Stimulated activated memory B cell treated with anti-CD40 and anti-IgM and Interleukin-4, amounts not matched to agents 10 μg/mL and 1 μg/mL and 100 μg/mL, for 72 hours (primary cell): Measurements from ENCODE around the gene CDKAL1.

Experiments used
- ATAC-seq: fragments of 150-1000 bp; cut with Tn5 transposase; 2 replicates; pipeline ENCODE4 v1.10.0; 2021
- H3K27ac Mint-ChIP-seq: one replicate; pipeline ENCODE4 v1.8.0; 2022; ENCODE audit warnings: mild to moderate bottlenecking, mixed read lengths
- H3K27me3 Mint-ChIP-seq: one replicate; pipeline ENCODE4 v1.8.0; 2022; ENCODE audit warnings: mixed read lengths
- H3K36me3 Mint-ChIP-seq: one replicate; pipeline ENCODE4 v1.8.0; 2022; ENCODE audit warnings: mixed read lengths
- H3K4me1 Mint-ChIP-seq: one replicate; pipeline ENCODE4 v1.8.0; 2022; ENCODE audit warnings: mixed read lengths
- H3K4me3 Mint-ChIP-seq: one replicate; pipeline ENCODE4 v1.8.0; 2022; ENCODE audit warnings: mild to moderate bottlenecking, moderate library complexity, mixed read lengths
- H3K9me3 Mint-ChIP-seq: one replicate; pipeline ENCODE4 v1.8.0; 2022; ENCODE audit warnings: mixed read lengths

The CDKAL1 gene

GRCh38 chr6:20800229-20800628, 266.0 kb downstream of the CDKAL1 start:
- no peak overlapping the region for H3K27ac Mint-ChIP-seq
- peaks cover 16% of the 10 kb centered on the region for H3K9me3 Mint-ChIP-seq
- ATAC-seq = no peak
- H3K4me1 Mint-ChIP-seq = no peaks in the 10 kb centered on the region
- peaks cover 54% of the 10 kb centered on the region for H3K36me3 Mint-ChIP-seq
- no peak overlapping the region for H3K4me3 Mint-ChIP-seq
- no peaks in the 10 kb centered on the region for H3K27me3 Mint-ChIP-seq

GRCh38 chr6:20800653-20801052, 266.4 kb downstream of the CDKAL1 start:
- H3K27me3 Mint-ChIP-seq = no peaks in the 10 kb centered on the region
- peaks cover 57% of the 10 kb centered on the region for H3K36me3 Mint-ChIP-seq
- peaks cover 17% of the 10 kb centered on the region for H3K9me3 Mint-ChIP-seq
- no peak overlapping the region for H3K4me3 Mint-ChIP-seq
- no peaks in the 10 kb centered on the region for H3K4me1 Mint-ChIP-seq
- H3K27ac Mint-ChIP-seq = no peak overlapping the region
- no peak for ATAC-seq

GRCh38 chr6:20801595-20801994, 267.3 kb downstream of the CDKAL1 start:
- no peak for ATAC-seq
- H3K4me1 Mint-ChIP-seq = no peaks in the 10 kb centered on the region
- H3K27me3 Mint-ChIP-seq = no peaks in the 10 kb centered on the region
- peaks cover 57% of the 10 kb centered on the region for H3K36me3 Mint-ChIP-seq
- peaks cover 24% of the 10 kb centered on the region for H3K9me3 Mint-ChIP-seq
- no peak overlapping the region for H3K27ac Mint-ChIP-seq
- no peak overlapping the region for H3K4me3 Mint-ChIP-seq

GRCh38 chr6:20802596-20802995, 268.3 kb downstream of the CDKAL1 start:
- peaks cover 50% of the 10 kb centered on the region for H3K36me3 Mint-ChIP-seq
- H3K4me1 Mint-ChIP-seq = no peaks in the 10 kb centered on the region
- H3K27ac Mint-ChIP-seq = no peak overlapping the region
- ATAC-seq = no peak
- no peaks in the 10 kb centered on the region for H3K27me3 Mint-ChIP-seq
- peaks cover 23% of the 10 kb centered on the region for H3K9me3 Mint-ChIP-seq
- H3K4me3 Mint-ChIP-seq = no peak overlapping the region

- Mint-ChIP-seq H3K9me3 (peaks cover 19% of the 10 kb centered on the region), H3K36me3 (peaks cover 51% of the 10 kb centered on the region), H3K4me3 (no peak overlapping the region), H3K4me1 (no peaks in the 10 kb centered on the region), H3K27ac (no peak overlapping the region), H3K27me3 (no peaks in the 10 kb centered on the region)
- ATAC-seq = no peak
Measured at GRCh38 chr6:20805021-20805420, 270.8 kb downstream of the CDKAL1 start.

- Mint-ChIP-seq H3K9me3 (peaks cover 19% of the 10 kb centered on the region), H3K36me3 (peaks cover 59% of the 10 kb centered on the region), H3K27me3 (no peaks in the 10 kb centered on the region), H3K4me3 (no peak overlapping the region), H3K4me1 (no peaks in the 10 kb centered on the region), H3K27ac (no peak overlapping the region)
- no peak for ATAC-seq
Measured at GRCh38 chr6:20806669-20807068, 272.4 kb downstream of the CDKAL1 start.

DNA sequence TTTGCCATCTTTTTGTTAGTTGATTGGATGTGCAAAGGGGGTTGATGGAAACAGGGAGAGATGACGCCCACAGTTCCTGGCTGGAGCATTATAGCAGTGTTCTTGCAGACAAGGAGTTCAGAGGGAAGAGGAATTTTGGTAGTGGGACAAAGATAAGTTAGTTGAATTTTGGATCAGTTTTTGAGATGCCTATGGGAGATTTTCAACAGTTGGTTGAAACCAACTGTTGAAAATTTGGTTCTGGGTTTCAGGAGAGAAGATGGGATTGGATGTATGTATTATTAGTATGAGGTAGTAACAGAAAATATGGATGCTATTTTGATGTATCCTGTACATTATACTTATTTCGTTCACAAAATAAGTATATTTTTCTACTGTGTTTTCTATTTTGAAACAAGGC, 274.2 kb downstream of the CDKAL1 start:
- Mint-ChIP-seq H3K9me3 (peaks cover 20% of the 10 kb centered on the region), H3K27me3 (no peaks in the 10 kb centered on the region), H3K4me1 (peaks cover 5% of the 10 kb centered on the region), H3K36me3 (peaks cover 66% of the 10 kb centered on the region), H3K4me3 (no peak overlapping the region), H3K27ac (no peak overlapping the region)
- ATAC-seq = no peak

GRCh38 chr6:20808924-20809323, 274.7 kb downstream of the CDKAL1 start:
- Mint-ChIP-seq H3K27me3 (no peaks in the 10 kb centered on the region), H3K27ac (no peak overlapping the region), H3K9me3 (peaks cover 19% of the 10 kb centered on the region), H3K4me3 (no peak overlapping the region), H3K4me1 (peaks cover 5% of the 10 kb centered on the region), H3K36me3 (peaks cover 65% of the 10 kb centered on the region)
- no peak for ATAC-seq

DNA sequence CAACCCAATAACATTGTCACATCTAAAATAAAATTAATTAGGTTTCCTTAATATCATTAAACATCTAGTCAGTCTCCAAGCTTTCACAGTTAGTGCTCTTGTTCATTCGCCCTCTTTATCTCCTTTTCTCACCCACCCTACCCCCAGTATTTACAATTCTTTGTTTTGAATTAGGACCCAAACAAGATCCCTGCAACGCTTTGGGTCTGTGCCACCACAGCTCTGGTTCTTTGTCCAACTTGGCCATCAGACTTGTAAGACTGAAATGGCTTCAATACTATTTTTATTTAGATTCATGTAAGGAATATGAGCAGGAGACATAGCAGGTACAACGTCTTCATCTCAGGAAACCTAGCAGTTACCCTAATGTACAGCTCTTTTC, 276.5 kb downstream of the CDKAL1 start:
- peaks cover 58% of the 10 kb centered on the region for H3K36me3 Mint-ChIP-seq
- no peak overlapping the region for H3K27ac Mint-ChIP-seq
- ATAC-seq = no peak
- peaks cover 5% of the 10 kb centered on the region for H3K4me1 Mint-ChIP-seq
- no peak overlapping the region for H3K4me3 Mint-ChIP-seq
- peaks cover 12% of the 10 kb centered on the region for H3K9me3 Mint-ChIP-seq
- no peaks in the 10 kb centered on the region for H3K27me3 Mint-ChIP-seq

DNA sequence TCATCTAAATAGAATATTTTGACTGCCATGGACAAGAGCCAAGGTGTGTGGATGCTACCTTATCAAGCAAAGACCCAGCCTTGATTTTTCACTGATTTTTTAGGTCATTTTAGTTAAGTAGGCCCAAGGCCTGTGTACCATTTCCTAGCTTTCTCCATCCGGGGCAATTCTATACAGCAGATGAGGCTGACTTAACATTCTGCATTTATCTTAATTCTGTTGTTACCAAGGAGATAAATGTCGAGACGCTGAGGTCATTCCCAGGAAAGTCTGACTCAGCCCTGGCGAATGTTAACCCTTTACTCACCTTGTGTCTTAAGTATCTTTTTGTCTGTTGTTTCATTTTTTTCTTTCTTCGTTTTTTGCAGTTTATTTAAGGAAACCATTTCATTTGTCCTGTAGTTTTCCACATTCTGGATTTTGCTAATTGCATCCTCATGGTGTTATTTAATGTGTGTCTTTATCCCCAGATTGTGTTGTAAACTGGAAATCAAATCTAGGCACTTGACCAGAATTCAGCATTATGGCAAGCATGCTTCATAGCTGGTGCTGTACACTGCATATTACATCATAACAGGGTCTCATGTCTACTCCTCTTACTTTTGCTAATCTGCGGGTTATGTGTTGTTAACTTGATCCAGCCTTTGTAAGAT, 277.0 kb downstream of the CDKAL1 start:
- Mint-ChIP-seq H3K36me3 (peaks cover 53% of the 10 kb centered on the region), H3K27ac (no peak overlapping the region)

GRCh38 chr6:20812776-20813175, 278.5 kb downstream of the CDKAL1 start:
- H3K4me1 Mint-ChIP-seq = peaks cover 5% of the 10 kb centered on the region
- peaks cover 2% of the 10 kb centered on the region for H3K9me3 Mint-ChIP-seq
- no peak overlapping the region for H3K4me3 Mint-ChIP-seq
- ATAC-seq = no peak
- H3K36me3 Mint-ChIP-seq = peaks cover 46% of the 10 kb centered on the region
- no peak overlapping the region for H3K27ac Mint-ChIP-seq
- no peaks in the 10 kb centered on the region for H3K27me3 Mint-ChIP-seq

More for the DNA sequence above, 277.0 kb downstream of the CDKAL1 start:
- peaks cover 5% of the 10 kb centered on the region for H3K4me1 Mint-ChIP-seq
- ATAC-seq = no peak
- peaks cover 7% of the 10 kb centered on the region for H3K9me3 Mint-ChIP-seq
- no peaks in the 10 kb centered on the region for H3K27me3 Mint-ChIP-seq
- no peak overlapping the region for H3K4me3 Mint-ChIP-seq

DNA sequence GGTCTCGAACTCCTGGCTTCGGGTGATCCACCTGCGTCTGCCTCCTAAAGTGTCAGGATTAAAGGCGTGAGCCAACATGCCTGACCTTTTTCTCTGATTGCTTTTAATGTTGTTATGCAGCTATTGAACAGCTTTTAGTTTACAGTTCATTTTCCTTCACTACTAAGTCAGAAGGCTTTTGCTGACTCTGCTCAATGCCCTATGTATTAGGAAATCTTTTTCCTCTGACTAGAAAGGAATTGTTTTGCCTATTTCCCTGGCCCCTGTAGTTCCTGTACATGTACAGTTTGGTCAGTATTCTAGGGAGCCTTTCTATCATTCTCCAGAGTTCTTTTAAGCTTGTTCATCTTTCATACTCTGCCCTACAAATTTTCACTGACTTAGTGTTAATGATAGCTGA, 280.2 kb downstream of the CDKAL1 start:
- peaks cover 2% of the 10 kb centered on the region for H3K9me3 Mint-ChIP-seq
- H3K27me3 Mint-ChIP-seq = no peaks in the 10 kb centered on the region
- ATAC-seq = no peak
- no peak overlapping the region for H3K4me3 Mint-ChIP-seq
- peaks cover 5% of the 10 kb centered on the region for H3K4me1 Mint-ChIP-seq
- H3K36me3 Mint-ChIP-seq = peaks cover 37% of the 10 kb centered on the region
- H3K27ac Mint-ChIP-seq = no peak overlapping the region

GRCh38 chr6:20816126-20816525, 281.9 kb downstream of the CDKAL1 start:
- no peaks in the 10 kb centered on the region for H3K27me3 Mint-ChIP-seq
- H3K4me3 Mint-ChIP-seq = no peak overlapping the region
- peaks cover 36% of the 10 kb centered on the region for H3K36me3 Mint-ChIP-seq
- H3K9me3 Mint-ChIP-seq = peaks cover 2% of the 10 kb centered on the region
- no peak for ATAC-seq
- H3K4me1 Mint-ChIP-seq = peaks cover 5% of the 10 kb centered on the region
- no peak overlapping the region for H3K27ac Mint-ChIP-seq

DNA sequence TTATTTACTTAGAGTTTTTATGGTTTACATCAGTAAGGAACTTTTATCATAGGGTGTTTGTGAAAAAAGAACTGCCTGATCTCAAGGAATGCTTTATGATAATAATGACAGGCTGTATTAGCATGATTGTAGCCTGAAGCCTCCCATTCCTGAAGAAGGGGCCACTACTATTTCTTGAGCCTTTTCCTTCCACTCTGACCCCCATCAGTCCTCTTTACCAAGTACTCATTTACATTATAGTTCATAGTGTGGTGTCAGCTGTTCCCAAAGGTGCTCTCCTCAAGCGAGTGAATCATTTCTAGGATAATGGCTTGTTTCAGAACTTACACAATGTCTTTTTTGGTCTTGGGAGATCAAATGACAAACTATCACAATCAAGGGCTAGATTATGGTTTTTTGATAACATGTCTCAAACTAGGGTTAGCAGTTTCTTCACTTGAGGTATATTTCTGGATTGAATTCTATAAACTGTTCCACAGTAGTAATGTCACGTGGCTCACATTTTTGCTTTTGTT, 283.6 kb downstream of the CDKAL1 start:
- Mint-ChIP-seq H3K9me3 (peaks cover 2% of the 10 kb centered on the region), H3K4me3 (no peak overlapping the region), H3K27me3 (no peaks in the 10 kb centered on the region), H3K4me1 (peaks cover 4% of the 10 kb centered on the region), H3K27ac (no peak overlapping the region), H3K36me3 (peaks cover 39% of the 10 kb centered on the region)
- no peak for ATAC-seq

DNA sequence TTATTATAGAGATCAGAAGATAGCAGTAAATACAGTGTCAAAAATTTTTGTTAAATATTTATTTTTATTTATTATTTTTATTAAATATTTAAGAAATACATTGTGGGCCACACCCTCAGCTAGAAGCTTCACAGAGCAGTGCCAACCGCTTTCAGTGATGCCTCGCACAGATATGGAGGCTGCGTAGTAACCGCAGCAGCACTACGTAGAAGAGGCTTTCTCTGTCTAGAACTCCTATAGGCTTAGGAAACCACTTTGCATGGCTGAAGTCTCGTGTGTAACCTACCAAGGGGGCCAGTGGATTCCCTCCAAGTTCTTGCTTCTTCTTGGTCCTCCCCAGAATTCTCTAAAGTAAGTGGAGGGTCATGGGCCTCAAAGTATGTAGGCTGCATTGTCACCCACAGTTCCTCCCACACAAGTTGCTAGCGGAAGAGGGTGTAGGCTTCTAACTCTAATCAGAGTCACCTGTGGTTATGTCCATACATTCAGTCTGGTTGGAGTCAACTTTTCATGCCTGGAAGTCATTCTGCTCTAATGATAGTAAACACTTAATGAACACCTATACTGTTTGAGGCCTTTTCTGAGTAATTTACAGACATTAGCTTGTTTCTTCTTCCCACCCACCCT, 285.6 kb downstream of the CDKAL1 start:
- Mint-ChIP-seq H3K9me3 (no peaks in the 10 kb centered on the region), H3K27me3 (no peaks in the 10 kb centered on the region), H3K36me3 (peaks cover 35% of the 10 kb centered on the region), H3K4me1 (no peaks in the 10 kb centered on the region), H3K27ac (no peak overlapping the region), H3K4me3 (no peak overlapping the region)
- ATAC-seq = no peak

DNA sequence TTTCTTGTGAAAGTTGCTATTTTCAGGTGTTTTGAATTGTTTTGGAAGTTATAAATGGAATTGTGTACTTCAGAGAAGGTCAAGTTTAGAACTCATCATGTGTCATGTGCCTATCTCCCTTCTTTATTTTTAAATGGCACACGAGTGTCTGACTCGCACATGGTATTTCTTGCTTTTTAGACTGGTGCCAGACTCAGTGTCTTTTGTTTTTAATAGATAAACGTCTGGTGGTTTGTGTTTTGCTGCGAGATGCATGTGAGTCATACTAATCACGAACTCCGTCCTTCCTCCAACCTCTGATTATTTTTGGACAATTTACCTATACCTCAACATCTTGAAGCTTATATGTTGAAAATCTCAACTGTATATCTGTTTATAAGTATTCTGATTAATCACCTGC, 292.1 kb downstream of the CDKAL1 start:
- Mint-ChIP-seq H3K4me3 (no peak overlapping the region), H3K36me3 (peaks cover 47% of the 10 kb centered on the region), H3K27me3 (no peaks in the 10 kb centered on the region), H3K27ac (no peak overlapping the region), H3K4me1 (no peaks in the 10 kb centered on the region), H3K9me3 (no peaks in the 10 kb centered on the region)
- ATAC-seq = no peak
